Measurements from ENCODE around the gene HOXA1.

The HOXA1 gene

GRCh38 chr7:27131390-27131819, 35.6 kb upstream of the HOXA1 start:
- DNase-seq = no peak

DNA sequence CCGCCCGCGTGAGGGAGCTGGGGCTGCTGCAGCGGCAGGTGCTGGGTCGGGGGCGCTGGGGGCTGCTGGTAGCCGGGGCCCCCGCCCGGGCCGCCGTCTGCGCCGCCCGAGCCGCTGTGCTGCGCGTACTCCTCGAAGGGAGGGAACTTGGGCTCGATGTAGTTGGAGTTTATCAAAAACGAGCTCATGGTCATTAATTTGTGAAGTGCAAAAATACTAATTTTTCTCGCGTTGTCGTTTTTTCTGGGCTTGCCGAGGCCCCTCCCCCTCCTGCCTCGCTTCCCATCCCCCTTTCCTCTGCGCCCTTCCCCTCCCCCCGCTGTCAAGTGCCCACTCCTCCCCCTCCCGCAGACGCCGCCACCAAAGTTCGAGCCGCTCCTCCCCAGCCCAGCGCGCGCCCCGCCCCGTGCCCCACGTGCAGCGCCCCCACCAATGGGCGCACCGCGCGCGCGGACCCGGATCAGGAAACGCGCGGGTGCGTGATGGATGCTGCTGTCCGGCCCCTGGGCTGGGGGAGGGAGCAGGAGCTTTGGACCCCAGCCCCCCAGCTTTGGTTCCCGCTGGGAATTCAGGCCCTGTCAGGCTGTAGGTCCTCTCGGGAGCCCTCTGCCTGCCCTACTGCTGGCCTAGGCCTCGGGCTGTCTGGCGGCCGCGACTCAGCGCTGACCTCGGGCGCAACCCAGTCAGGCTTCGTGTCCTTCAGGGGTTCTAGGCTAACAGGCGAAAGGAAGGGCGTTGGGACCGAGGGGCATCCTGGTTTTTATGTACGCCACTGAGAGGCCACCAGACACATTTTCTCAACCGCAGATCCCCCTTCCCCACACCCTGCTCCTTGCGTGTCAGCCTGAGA, 35.0 kb upstream of the HOXA1 start, which contains the start of gene HOXA4:
Gene HOXA4, minus strand, starts transcription at position 218 of the 850 bp plus-strand sequence. Its CDS starts 24 bp downstream, at position 194.
- DNase-seq = peak; percentile 91

- DNase-seq = peak; percentile 22
These were observed 34.1 kb upstream of the HOXA1 start for GRCh38 chr7:27129729-27130539.

DNA sequence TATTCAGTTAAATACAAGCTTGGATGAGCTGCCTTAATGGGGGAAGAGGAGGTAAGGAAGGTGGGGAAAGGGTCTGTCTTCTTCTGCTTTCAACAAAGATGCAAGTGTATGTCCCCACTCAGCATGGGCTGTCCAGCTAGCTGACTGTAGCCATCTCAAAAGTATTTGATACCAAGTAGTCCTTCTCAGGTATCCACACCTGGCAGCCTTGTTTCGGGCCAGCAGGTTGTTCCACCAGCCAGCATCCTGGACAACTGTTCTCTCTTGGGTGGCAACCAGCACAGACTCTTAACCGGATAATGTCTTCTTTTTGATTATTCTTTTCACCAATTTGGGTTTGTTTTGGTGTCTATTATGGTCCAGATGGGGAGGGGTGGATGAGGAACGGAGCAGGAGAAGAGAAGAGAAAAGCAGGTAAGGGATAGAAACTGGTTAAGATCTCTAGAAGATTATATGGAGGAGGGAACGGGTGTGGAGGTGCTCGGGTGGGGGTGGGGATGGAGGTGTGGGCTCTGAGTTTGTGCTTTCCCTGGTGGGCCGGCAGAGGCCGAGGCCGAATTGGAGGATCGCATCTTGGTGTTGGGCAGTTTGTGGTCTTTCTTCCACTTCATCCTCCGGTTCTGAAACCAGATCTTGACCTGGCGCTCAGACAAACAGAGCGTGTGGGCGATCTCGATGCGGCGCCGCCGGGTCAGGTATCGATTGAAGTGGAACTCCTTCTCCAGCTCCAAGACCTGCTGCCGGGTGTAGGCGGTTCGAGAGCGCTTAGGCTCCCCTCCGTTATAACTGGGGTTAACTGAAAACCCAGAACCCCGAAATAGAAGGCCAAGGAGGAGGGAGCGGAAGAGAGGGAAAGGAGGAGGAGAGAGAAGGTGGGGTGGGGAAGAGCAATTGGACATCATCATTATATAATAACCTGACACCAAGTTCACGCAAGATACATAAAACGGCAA, 33.3 kb upstream of the HOXA1 start:
- DNase-seq = no peak

DNA sequence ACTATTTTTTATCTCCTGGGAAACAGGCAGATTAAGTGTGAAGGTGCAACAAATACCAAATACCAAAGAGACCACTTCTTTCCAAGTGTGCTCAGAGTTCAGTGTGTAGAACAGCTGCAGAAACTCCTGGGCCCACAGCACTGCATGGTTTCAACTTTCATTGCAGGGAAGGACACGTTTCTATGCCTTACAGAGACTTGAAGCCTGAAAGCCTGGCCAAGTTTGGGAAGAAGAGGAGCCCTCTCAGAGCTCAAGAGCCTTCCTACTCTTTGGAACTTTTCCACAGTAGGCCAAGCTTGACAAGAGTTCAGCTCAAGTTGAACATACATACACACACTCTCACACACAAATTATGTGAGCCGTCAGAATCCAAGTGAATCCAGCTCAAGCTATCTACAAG, 32.2 kb upstream of the HOXA1 start:
- no peak for DNase-seq

- no peak for DNase-seq
These were observed 31.0 kb upstream of the HOXA1 start for GRCh38 chr7:27126596-27127327.

DNA sequence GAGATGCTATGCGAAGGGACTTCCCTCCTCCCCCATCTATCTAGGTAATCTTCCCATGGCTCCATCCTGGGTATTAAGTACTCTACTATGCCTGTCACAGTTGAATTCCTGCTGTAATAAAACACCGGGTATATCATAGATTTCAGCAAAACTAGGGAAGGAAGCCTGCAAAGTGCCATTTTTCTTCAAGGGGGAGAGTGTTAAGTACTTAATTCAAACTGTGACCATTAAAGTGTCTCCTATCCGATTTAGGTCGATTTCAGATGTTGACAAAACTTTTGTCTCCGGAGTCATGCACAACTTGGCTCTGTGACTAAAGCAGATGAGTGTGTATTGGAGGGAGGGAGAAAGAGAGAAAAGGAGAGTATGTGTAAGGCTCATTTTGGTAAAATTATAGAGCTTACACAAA, 30.2 kb upstream of the HOXA1 start:
- no peak for DNase-seq

GRCh38 chr7:27124902-27125689, 29.3 kb upstream of the HOXA1 start:
- no peak for DNase-seq

- no peak for DNase-seq
These were observed 28.5 kb upstream of the HOXA1 start for GRCh38 chr7:27124096-27124901.

DNA sequence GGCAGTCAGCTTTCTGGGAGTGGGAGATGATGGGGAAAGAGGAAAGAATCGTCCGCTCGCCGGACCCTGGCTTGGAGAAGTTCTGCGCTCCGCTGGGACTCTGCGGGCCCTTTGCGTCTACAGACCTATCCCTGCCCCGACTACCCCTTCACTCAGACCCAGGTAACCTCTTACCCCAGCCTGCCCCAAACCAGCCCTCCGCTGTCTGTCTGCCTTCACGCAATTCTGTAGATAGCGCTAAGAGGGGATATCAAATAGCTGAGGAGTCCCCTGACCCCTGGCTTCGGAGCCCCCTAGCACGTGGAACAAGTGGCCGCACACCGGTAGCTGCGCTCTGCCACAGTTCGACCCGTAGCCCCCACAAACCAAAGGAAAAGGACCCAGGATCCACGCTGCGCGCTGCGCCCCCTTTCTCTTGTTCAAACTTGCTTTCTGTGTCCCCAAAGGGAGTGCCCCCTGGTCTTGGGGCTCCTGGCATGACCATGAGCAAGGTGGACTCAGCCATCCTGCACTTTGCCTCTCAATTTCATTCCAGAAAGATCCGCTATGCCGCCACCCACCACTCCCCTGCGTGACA, 27.8 kb upstream of the HOXA1 start:
- DNase-seq = no peak

- DNase-seq = no peak
These were observed 27.2 kb upstream of the HOXA1 start for GRCh38 chr7:27123007-27123476.

DNA sequence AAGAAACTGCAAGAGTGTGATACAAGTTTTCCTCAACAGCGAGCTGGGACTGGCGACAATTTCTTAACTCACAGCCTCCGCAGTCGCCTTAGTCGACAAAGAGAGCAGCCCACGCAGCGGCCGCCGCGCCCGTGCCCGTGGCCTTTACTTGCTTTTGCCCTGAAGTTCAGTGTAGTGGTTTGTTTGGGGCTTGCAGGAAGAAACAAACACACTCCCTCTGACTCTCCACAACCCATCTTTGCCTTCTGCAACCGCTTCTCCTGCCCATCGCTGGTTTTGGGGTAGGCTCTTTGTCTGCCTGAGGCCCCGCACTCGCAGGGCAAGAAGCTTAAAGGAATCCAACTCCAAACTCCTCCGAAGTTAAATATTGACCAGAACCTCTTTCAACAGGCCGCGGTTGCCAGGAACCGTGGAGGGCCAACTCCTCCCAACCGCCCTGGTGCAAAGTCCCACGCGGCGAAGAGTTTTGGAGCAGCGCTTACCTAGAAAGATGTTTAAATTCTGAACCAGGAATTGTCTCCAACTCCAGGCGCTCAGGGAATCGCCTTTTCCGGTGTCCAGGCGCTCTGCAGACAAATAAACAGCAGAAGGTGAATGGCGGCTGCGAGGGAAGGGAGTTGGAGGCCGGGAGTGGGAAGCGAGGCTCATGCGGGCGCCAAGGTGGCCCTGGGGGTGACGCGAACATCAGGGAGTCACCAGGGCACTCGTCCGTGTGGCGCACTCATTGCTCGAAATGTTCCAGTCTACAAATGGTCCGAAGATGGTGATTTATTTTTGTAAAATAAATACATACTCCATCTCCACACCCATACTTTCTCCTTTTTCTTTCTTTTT, 26.5 kb upstream of the HOXA1 start:
- no peak for DNase-seq

- no peak for DNase-seq
These were observed 25.9 kb upstream of the HOXA1 start for GRCh38 chr7:27121684-27122076.

- no peak for DNase-seq
These were observed 23.7 kb upstream of the HOXA1 start for GRCh38 chr7:27119412-27119911.

GRCh38 chr7:27118580-27118979, 22.8 kb upstream of the HOXA1 start:
- no peak for DNase-seq

- no peak for DNase-seq
These were observed 22.2 kb upstream of the HOXA1 start for GRCh38 chr7:27117887-27118491.

- no peak for DNase-seq
These were observed 21.4 kb upstream of the HOXA1 start for GRCh38 chr7:27116962-27117886.

Measured in hematopoietic multipotent progenitor cell treated with erythropoietin and hydrocortisone succinate and interleukin-3 and kit ligand, for 6 days (in vitro differentiated cells).